GM23338 (cell line): ENCODE data around the gene CYP11A1. TPM values are rescaled to one million over a fixed set of nuclear protein-coding genes. Genes with fewer than 3 reads are reported as not detected.

Experiments used
- ATAC-seq: fragments of 200-7000 bp; cut with Tn5 transposase; 3 replicates; pipeline ENCODE4 v1.9.1; 2020
- DNase-seq: peaks from one replicate; pipeline ENCODE4 v3.0.0-alpha.2; 2015; ENCODE audit warnings: low spot score
- H2AFZ ChIP-seq: fragments of 200-600 bp; sonication (generic); 2 replicates; pipeline ENCODE4 v1.8.0; 2016; ENCODE audit warnings: antibody characterized with exemption, mild to moderate bottlenecking, moderate library complexity
- H3F3A ChIP-seq: fragments of 200-600 bp; sonication (generic); replicated peaks from 2 replicates; pipeline ENCODE4 v1.8.0; 2017; ENCODE audit warnings: antibody characterized with exemption, mixed run types, low read depth
- H3K27ac ChIP-seq: fragments of 200-600 bp; sonication (generic); 2 replicates; pipeline ENCODE4 v1.6.1; 2016; ENCODE audit warnings: low read depth
- H3K27me3 ChIP-seq: fragments of 200-600 bp; sonication (generic); 2 replicates; pipeline ENCODE4 v1.8.0; 2016; ENCODE audit warnings: mild to moderate bottlenecking, mixed run types, moderate library complexity; ENCODE audit not compliant: insufficient read depth
- H3K36me3 ChIP-seq: fragments of 200-600 bp; sonication (generic); 2 replicates; pipeline ENCODE4 v1.8.0; 2016; ENCODE audit warnings: mild to moderate bottlenecking; ENCODE audit not compliant: insufficient read depth
- H3K4me1 ChIP-seq: fragments of 200-600 bp; sonication (generic); 2 replicates; pipeline ENCODE4 v1.8.0; 2016; ENCODE audit warnings: mild to moderate bottlenecking, moderate library complexity; ENCODE audit not compliant: insufficient read depth
- H3K4me2 ChIP-seq: fragments of 200-600 bp; sonication (generic); 2 replicates; pipeline ENCODE4 v1.7.1; 2017; ENCODE audit warnings: mixed run types
- H3K4me3 ChIP-seq: fragments of 200-600 bp; sonication (generic); 2 replicates; pipeline ENCODE4 v1.6.1; 2016; ENCODE audit warnings: mixed run types
- H3K79me2 ChIP-seq: fragments of 200-600 bp; sonication (generic); replicated peaks from 2 replicates; pipeline ENCODE4 v1.8.0; 2017; ENCODE audit warnings: mild to moderate bottlenecking; ENCODE audit not compliant: insufficient read depth
- H3K9me2 ChIP-seq: fragments of 200-600 bp; sonication (generic); 2 replicates; pipeline ENCODE4 v1.8.0; 2017; ENCODE audit not compliant: insufficient read depth
- H4K20me1 ChIP-seq: fragments of 200-600 bp; sonication (generic); replicated peaks from 2 replicates; pipeline ENCODE4 v1.8.0; 2017; ENCODE audit warnings: mild to moderate bottlenecking; ENCODE audit not compliant: insufficient read depth
- H3K27ac Mint-ChIP-seq: 2 replicates; pipeline ENCODE4 v1.8.0; 2020; ENCODE audit warnings: inconsistent platforms, mild to moderate bottlenecking, moderate library complexity, mixed read lengths
- H3K27me3 Mint-ChIP-seq: 3 replicates; pipeline ENCODE4 v1.8.0; 2022; ENCODE audit warnings: low read depth, mild to moderate bottlenecking, moderate library complexity, mixed read lengths, inconsistent platforms; ENCODE audit not compliant: insufficient read depth, poor library complexity
- H3K36me3 Mint-ChIP-seq: 3 replicates; pipeline ENCODE4 v1.8.0; 2021; ENCODE audit warnings: low read depth, mild to moderate bottlenecking, inconsistent platforms, moderate library complexity, mixed read lengths
- H3K4me1 Mint-ChIP-seq: 3 replicates; pipeline ENCODE4 v1.8.0; 2020; ENCODE audit warnings: mild to moderate bottlenecking, inconsistent platforms, mixed read lengths
- H3K4me3 Mint-ChIP-seq: 3 replicates; pipeline ENCODE4 v1.8.0; 2021; ENCODE audit warnings: moderate library complexity, mild to moderate bottlenecking, inconsistent platforms, mixed read lengths
- H3K9me3 Mint-ChIP-seq: 3 replicates; pipeline ENCODE4 v1.8.0; 2020; ENCODE audit warnings: moderate library complexity, mild to moderate bottlenecking, inconsistent platforms, mixed read lengths
- EZH2 ChIP-seq: fragments of 200-600 bp; sonication (generic); IDR thresholded peaks from one replicate; pipeline ENCODE4 v1.8.0; 2017; ENCODE audit warnings: antibody characterized with exemption, mild to moderate bottlenecking, low read depth; ENCODE audit not compliant: unreplicated experiment
- JUNB ChIP-seq: IDR thresholded peaks from one replicate; pipeline ENCODE4 v1.6.1; 2016; ENCODE audit warnings: antibody characterized with exemption; ENCODE audit not compliant: unreplicated experiment
- NANOG ChIP-seq: IDR thresholded peaks from 2 replicates; pipeline ENCODE4 v1.6.1; 2016; ENCODE audit warnings: antibody characterized with exemption, borderline replicate concordance
- ZNF114 ChIP-seq: fragments of 250-450 bp; sonication (Bioruptor Pico); IDR thresholded peaks from 2 replicates; pipeline ENCODE4 v1.5.0; 2020; ENCODE audit warnings: mild to moderate bottlenecking, moderate library complexity
- polyA plus RNA-seq: library from polyadenylated mRNA; unstranded; fragments of >200 nt; fragmentation: Nextera tagmentation; extraction: Ambion mirVana; gene quantifications from 2 replicates; pipeline ENCODE4 v1.2.1, GENCODE V29; 2016
- total RNA-seq: library from RNA; depleted of rRNA; stranded (reverse); fragments of >200 nt; shearing (Covaris generic); gene quantifications from 2 replicates; pipeline ENCODE4 v1.2.3, GENCODE V29; 2014
- TF ChIP-seq, protein P1 (sequence below): fragments of 250-450 bp; sonication (Bioruptor Pico); IDR thresholded peaks from 2 replicates; pipeline ENCODE4 v1.5.0; 2020; ENCODE audit warnings: mild to moderate bottlenecking, moderate library complexity
- TF ChIP-seq, protein P2 (sequence below): IDR thresholded peaks from one replicate; pipeline ENCODE4 v1.6.1; 2018; ENCODE audit warnings: antibody characterized with exemption; ENCODE audit not compliant: unreplicated experiment

CYP11A1 gene
- total and polyA plus RNA-seq, 2 experiments from 2014 or later, result 1.2 to 1.7 TPM

DNA sequence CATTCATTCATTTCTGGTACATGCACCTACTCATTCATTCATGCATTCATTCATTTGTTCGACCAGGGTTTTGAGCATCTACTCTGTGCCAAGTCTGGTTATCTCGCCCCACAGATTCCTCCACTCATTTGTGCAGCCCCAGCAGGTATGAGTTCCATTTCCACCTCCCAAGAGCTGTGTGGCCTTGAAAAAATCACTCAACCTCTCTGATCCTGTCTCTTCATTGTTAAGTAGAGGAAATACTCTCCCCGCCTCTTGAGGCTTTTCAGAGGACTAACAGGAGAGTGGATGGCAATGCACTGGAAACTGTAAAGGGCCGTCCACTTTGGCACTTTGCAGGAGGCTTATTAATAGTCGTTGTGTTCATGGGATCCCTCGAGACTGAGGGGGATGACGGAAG lies 61.8 kb downstream of the CYP11A1 start:
- Histone ChIP-seq H3K36me3 (no peaks in the 10 kb centered on the region), H3K27me3 (peaks cover 54% of the 10 kb centered on the region), H3F3A (no peaks in the 10 kb centered on the region; the same call in 1 of the 2 replicates), H3K27ac (no peak overlapping the region), H3K4me2 (no peak overlapping the region), H3K9me2 (no peaks in the 10 kb centered on the region), H3K4me3 (no peak overlapping the region), H4K20me1 (no peaks in the 10 kb centered on the region), H3K79me2 (no peaks in the 10 kb centered on the region), H2AFZ (no peak overlapping the region), H3K4me1 (peaks cover 61% of the 10 kb centered on the region)
- H3K36me3 Mint-ChIP-seq, result no peaks in the 10 kb centered on the region
- no peak overlapping the region for H3K4me3 Mint-ChIP-seq
- peaks cover 59% of the 10 kb centered on the region for H3K27me3 Mint-ChIP-seq
- TF ChIP-seq NANOG (no peak), ZNF114 (no peak), JUNB (no peak), EZH2 (no peak)
- TF ChIP-seq, protein P1, sequence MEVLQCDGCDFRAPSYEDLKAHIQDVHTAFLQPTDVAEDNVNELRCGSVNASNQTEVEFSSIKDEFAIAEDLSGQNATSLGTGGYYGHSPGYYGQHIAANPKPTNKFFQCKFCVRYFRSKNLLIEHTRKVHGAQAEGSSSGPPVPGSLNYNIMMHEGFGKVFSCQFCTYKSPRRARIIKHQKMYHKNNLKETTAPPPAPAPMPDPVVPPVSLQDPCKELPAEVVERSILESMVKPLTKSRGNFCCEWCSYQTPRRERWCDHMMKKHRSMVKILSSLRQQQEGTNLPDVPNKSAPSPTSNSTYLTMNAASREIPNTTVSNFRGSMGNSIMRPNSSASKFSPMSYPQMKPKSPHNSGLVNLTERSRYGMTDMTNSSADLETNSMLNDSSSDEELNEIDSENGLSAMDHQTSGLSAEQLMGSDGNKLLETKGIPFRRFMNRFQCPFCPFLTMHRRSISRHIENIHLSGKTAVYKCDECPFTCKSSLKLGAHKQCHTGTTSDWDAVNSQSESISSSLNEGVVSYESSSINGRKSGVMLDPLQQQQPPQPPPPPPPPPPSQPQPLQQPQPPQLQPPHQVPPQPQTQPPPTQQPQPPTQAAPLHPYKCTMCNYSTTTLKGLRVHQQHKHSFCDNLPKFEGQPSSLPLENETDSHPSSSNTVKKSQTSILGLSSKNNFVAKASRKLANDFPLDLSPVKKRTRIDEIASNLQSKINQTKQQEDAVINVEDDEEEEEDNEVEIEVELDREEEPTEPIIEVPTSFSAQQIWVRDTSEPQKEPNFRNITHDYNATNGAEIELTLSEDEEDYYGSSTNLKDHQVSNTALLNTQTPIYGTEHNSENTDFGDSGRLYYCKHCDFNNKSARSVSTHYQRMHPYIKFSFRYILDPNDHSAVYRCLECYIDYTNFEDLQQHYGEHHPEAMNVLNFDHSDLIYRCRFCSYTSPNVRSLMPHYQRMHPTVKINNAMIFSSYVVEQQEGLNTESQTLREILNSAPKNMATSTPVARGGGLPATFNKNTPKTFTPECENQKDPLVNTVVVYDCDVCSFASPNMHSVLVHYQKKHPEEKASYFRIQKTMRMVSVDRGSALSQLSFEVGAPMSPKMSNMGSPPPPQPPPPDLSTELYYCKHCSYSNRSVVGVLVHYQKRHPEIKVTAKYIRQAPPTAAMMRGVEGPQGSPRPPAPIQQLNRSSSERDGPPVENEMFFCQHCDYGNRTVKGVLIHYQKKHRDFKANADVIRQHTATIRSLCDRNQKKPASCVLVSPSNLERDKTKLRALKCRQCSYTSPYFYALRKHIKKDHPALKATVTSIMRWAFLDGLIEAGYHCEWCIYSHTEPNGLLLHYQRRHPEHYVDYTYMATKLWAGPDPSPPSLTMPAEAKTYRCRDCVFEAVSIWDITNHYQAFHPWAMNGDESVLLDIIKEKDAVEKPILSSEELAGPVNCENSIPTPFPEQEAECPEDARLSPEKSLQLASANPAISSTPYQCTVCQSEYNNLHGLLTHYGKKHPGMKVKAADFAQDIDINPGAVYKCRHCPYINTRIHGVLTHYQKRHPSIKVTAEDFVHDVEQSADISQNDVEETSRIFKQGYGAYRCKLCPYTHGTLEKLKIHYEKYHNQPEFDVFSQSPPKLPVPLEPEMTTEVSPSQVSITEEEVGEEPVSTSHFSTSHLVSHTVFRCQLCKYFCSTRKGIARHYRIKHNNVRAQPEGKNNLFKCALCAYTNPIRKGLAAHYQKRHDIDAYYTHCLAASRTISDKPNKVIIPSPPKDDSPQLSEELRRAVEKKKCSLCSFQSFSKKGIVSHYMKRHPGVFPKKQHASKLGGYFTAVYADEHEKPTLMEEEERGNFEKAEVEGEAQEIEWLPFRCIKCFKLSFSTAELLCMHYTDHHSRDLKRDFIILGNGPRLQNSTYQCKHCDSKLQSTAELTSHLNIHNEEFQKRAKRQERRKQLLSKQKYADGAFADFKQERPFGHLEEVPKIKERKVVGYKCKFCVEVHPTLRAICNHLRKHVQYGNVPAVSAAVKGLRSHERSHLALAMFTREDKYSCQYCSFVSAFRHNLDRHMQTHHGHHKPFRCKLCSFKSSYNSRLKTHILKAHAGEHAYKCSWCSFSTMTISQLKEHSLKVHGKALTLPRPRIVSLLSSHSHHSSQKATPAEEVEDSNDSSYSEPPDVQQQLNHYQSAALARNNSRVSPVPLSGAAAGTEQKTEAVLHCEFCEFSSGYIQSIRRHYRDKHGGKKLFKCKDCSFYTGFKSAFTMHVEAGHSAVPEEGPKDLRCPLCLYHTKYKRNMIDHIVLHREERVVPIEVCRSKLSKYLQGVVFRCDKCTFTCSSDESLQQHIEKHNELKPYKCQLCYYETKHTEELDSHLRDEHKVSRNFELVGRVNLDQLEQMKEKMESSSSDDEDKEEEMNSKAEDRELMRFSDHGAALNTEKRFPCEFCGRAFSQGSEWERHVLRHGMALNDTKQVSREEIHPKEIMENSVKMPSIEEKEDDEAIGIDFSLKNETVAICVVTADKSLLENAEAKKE (CRISPR knock-in tag), result no peak
- TF ChIP-seq, protein P2, sequence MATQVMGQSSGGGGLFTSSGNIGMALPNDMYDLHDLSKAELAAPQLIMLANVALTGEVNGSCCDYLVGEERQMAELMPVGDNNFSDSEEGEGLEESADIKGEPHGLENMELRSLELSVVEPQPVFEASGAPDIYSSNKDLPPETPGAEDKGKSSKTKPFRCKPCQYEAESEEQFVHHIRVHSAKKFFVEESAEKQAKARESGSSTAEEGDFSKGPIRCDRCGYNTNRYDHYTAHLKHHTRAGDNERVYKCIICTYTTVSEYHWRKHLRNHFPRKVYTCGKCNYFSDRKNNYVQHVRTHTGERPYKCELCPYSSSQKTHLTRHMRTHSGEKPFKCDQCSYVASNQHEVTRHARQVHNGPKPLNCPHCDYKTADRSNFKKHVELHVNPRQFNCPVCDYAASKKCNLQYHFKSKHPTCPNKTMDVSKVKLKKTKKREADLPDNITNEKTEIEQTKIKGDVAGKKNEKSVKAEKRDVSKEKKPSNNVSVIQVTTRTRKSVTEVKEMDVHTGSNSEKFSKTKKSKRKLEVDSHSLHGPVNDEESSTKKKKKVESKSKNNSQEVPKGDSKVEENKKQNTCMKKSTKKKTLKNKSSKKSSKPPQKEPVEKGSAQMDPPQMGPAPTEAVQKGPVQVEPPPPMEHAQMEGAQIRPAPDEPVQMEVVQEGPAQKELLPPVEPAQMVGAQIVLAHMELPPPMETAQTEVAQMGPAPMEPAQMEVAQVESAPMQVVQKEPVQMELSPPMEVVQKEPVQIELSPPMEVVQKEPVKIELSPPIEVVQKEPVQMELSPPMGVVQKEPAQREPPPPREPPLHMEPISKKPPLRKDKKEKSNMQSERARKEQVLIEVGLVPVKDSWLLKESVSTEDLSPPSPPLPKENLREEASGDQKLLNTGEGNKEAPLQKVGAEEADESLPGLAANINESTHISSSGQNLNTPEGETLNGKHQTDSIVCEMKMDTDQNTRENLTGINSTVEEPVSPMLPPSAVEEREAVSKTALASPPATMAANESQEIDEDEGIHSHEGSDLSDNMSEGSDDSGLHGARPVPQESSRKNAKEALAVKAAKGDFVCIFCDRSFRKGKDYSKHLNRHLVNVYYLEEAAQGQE, result no peak
- H3K9me3 Mint-ChIP-seq, result no peaks in the 10 kb centered on the region; the same call in 1 of the 3 replicates
- no peak overlapping the region for H3K27ac Mint-ChIP-seq
- ATAC-seq, result no peak
- peaks cover 70% of the 10 kb centered on the region for H3K4me1 Mint-ChIP-seq
- no peak for DNase-seq
